Lower lobe of right lung (tissue), 2 donors: ENCODE results near the gene MSI2. TPM values are rescaled to one million over a fixed set of nuclear protein-coding genes. Genes with fewer than 3 reads are reported as not detected.

Experiments used
- ATAC-seq, 2 donors: fragments of 200-7000 bp; cut with Tn5 transposase; one replicate each; pipeline ENCODE4 v1.9.1; 2020 to 2022; ENCODE audit warnings: mild to moderate bottlenecking in 2 of 2, moderate library complexity in 2 of 2
- DNase-seq: peaks from one replicate; pipeline ENCODE4 v3.0.0-alpha.2; 2020
- H3K27ac ChIP-seq: fragments of 200-600 bp; one replicate; pipeline ENCODE4 v1.8.0; 2022
- H3K27me3 ChIP-seq: fragments of 200-600 bp; one replicate; pipeline ENCODE4 v1.8.0; 2022; ENCODE audit warnings: low read depth
- H3K36me3 ChIP-seq: fragments of 200-600 bp; one replicate; pipeline ENCODE4 v1.8.0; 2022; ENCODE audit warnings: mild to moderate bottlenecking
- H3K4me1 ChIP-seq: fragments of 200-600 bp; one replicate; pipeline ENCODE4 v1.8.0; 2022
- H3K4me3 ChIP-seq: fragments of 200-600 bp; one replicate; pipeline ENCODE4 v1.8.0; 2022; ENCODE audit warnings: mild to moderate bottlenecking
- H3K9me3 ChIP-seq: fragments of 200-600 bp; one replicate; pipeline ENCODE4 v1.8.0; 2022
- intact Hi-C: fragments of 100-400 bp; cut with DNase I; formaldehyde crosslinking; loops from one replicate; pipeline ENCODE4 v1.11.0; 2022
- total RNA-seq: library from RNA; stranded (reverse); fragmentation: NEBNext Ultra II Directional; extraction: Animal tissue kit (Norgen Biotek cat#: 25700); gene quantifications from one replicate; pipeline ENCODE4 v1.2.1, GENCODE V29; 2021
- TF ChIP-seq, protein P1 (sequence below): fragments of 200-600 bp; IDR thresholded peaks from one replicate; pipeline ENCODE4 v1.8.0; 2022; ENCODE audit warnings: antibody characterized with exemption, mild to moderate bottlenecking
- donor health status: DM: no; HTN: yes; CAD: no; lungs with severe emphysema.

Gene MSI2
- total RNA-seq, 1 donor from 2014 or later, result 43.9 TPM

- no peaks in the 10 kb centered on the region for H3K36me3 ChIP-seq
- H3K27me3 ChIP-seq, result no peaks in the 10 kb centered on the region
- H3K4me1 ChIP-seq, result peaks cover 8% of the 10 kb centered on the region
- ATAC-seq, result no peak
- intact Hi-C loops, result no loop called here
- TF ChIP-seq, protein P1, sequence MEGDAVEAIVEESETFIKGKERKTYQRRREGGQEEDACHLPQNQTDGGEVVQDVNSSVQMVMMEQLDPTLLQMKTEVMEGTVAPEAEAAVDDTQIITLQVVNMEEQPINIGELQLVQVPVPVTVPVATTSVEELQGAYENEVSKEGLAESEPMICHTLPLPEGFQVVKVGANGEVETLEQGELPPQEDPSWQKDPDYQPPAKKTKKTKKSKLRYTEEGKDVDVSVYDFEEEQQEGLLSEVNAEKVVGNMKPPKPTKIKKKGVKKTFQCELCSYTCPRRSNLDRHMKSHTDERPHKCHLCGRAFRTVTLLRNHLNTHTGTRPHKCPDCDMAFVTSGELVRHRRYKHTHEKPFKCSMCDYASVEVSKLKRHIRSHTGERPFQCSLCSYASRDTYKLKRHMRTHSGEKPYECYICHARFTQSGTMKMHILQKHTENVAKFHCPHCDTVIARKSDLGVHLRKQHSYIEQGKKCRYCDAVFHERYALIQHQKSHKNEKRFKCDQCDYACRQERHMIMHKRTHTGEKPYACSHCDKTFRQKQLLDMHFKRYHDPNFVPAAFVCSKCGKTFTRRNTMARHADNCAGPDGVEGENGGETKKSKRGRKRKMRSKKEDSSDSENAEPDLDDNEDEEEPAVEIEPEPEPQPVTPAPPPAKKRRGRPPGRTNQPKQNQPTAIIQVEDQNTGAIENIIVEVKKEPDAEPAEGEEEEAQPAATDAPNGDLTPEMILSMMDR, result no peak
- H3K27ac ChIP-seq, result no peak overlapping the region
- no peaks in the 10 kb centered on the region for H3K9me3 ChIP-seq
- DNase-seq, result no peak
- no peak overlapping the region for H3K4me3 ChIP-seq
Measured at GRCh38 chr17:57499648-57500049, 243.3 kb downstream of the MSI2 start.

DNA sequence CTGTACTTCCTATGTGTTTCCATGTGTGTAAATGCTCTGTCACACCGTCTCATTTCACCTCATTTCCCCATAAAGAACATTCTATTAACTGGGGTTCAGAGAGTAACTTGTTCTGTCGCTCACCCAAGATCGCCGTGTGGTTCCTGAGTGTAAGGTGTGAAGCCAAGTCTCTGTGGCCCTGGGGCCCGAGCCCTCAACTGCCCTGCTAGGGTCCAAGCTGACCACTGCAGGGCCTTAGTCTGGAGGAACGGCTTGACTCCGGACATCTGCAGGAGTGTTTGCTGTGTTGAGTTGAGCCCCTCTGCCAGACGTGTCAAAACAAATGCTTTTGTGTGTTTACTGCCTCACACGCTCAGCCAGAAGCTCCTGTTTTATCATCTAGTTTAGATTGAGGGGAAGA, 244.7 kb downstream of the MSI2 start:
- Histone ChIP-seq H3K36me3 (no peaks in the 10 kb centered on the region), H3K9me3 (no peaks in the 10 kb centered on the region), H3K27me3 (no peaks in the 10 kb centered on the region), H3K4me1 (peaks cover 8% of the 10 kb centered on the region), H3K4me3 (no peak overlapping the region), H3K27ac (no peak overlapping the region)
- no peak for ATAC-seq
- intact Hi-C loops, result no loop called here
- TF ChIP-seq, protein P1, result no peak
- no peak for DNase-seq

- peaks cover 4% of the 10 kb centered on the region for H3K4me1 ChIP-seq
- intact Hi-C loops, result no loop called here
- no peaks in the 10 kb centered on the region for H3K9me3 ChIP-seq
- ATAC-seq (no peak), DNase-seq (no peak)
- H3K4me3 ChIP-seq, result no peak overlapping the region
- H3K27me3 ChIP-seq, result no peaks in the 10 kb centered on the region
- no peak overlapping the region for H3K27ac ChIP-seq
- H3K36me3 ChIP-seq, result no peaks in the 10 kb centered on the region
- TF ChIP-seq, protein P1, result no peak
Measured at GRCh38 chr17:57502022-57502421, 245.7 kb downstream of the MSI2 start.

DNA sequence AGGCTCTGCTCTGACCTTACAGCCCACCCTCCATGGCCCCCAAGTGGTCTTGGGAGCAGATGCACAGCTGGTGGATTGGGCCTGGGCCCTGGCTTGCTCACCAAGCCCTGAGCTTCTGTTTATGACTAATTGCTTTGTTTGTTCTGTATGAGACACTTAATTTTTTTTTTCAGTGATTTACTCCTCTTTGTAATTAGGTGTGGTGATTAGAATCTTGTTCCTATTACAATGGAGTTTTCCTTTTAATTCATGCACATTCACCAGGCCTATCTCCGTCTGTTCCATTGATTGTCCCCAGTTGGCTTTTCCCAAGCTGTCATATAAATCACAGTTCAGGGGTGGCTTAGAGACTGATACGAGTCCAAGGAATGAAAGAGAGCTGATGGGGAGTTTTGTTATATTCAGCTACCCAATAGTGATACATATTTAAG, 246.5 kb downstream of the MSI2 start:
- no peaks in the 10 kb centered on the region for H3K4me1 ChIP-seq
- DNase-seq (no peak), ATAC-seq (no peak)
- no peaks in the 10 kb centered on the region for H3K9me3 ChIP-seq
- intact Hi-C loops, result no loop called here
- TF ChIP-seq, protein P1, result no peak
- no peaks in the 10 kb centered on the region for H3K36me3 ChIP-seq
- no peak overlapping the region for H3K27ac ChIP-seq
- no peaks in the 10 kb centered on the region for H3K27me3 ChIP-seq
- H3K4me3 ChIP-seq, result no peak overlapping the region

GRCh38 chr17:57504208-57504607, 247.9 kb downstream of the MSI2 start:
- ATAC-seq (no peak), DNase-seq (no peak)
- Histone ChIP-seq H3K9me3 (no peaks in the 10 kb centered on the region), H3K4me3 (no peak overlapping the region), H3K36me3 (no peaks in the 10 kb centered on the region), H3K4me1 (no peaks in the 10 kb centered on the region), H3K27me3 (no peaks in the 10 kb centered on the region), H3K27ac (no peak overlapping the region)
- TF ChIP-seq, protein P1, result no peak
- intact Hi-C loops, result no loop called here
